Esophagus squamous epithelium (tissue), 5 donors: ENCODE data around the gene SLC7A14. TPM values are rescaled to one million over a fixed set of nuclear protein-coding genes. Genes with fewer than 3 reads are reported as not detected.
A peak's percentile ranks its signal among the peaks of the same experiment; 100 is the strongest.

Experiments used
- DNase-seq: peaks from one replicate; lab custom pipeline; 2025; lab: John Stamatoyannopoulos, UW
- H3K27ac ChIP-seq, 4 donors: fragments of 200-600 bp; sonication (generic); one replicate each; pipeline ENCODE4 v1.5.1; 2016 to 2019; ENCODE audit warnings: mild to moderate bottlenecking in 1 of 4
- H3K27me3 ChIP-seq, 4 donors: fragments of 200-600 bp; sonication (generic); 1 replicate in 3 of 4; 2 replicates in 1 of 4; pipeline versions ENCODE4 v1.5.1 to v1.6.0; 2017 to 2021; ENCODE audit warnings: antibody characterized with exemption in 1 of 4
- H3K36me3 ChIP-seq, 3 donors: fragments of 200-600 bp; sonication (generic); one replicate each; pipeline ENCODE4 v1.5.1; 2016 to 2019
- H3K4me1 ChIP-seq, 3 donors: fragments of 200-600 bp; sonication (generic); one replicate each; pipeline ENCODE4 v1.5.1; 2017 to 2019
- H3K4me3 ChIP-seq, 4 donors: fragments of 200-600 bp; sonication (generic); 1 replicate in 3 of 4; 2 replicates in 1 of 4; pipeline ENCODE4 v1.5.1; 2016 to 2019; ENCODE audit warnings: mild to moderate bottlenecking in 2 of 4, moderate library complexity in 1 of 4
- H3K9me3 ChIP-seq, 3 donors: fragments of 200-600 bp; sonication (generic); one replicate each; pipeline ENCODE4 v1.5.1; 2016 to 2019
- POLR2A ChIP-seq, 4 donors: fragments of 450-650 bp; IDR thresholded peaks; one replicate each; pipeline ENCODE4 v1.6.1; 2017; ENCODE audit warnings: antibody characterized with exemption in 4 of 4, mild to moderate bottlenecking in 4 of 4, moderate library complexity in 3 of 4
- WGBS, 2 donors: methylation state at CpG; one replicate each; pipeline ENCODE4 v1.1.5; 2018; 5-methylcytosine and 5-hydroxymethylcytosine counted together
- intact Hi-C: fragments of 100-400 bp; cut with DNase I; formaldehyde crosslinking; loops from one replicate; pipeline ENCODE4 v1.15.0; 2022
- total RNA-seq, 4 donors: library from RNA; depleted of rRNA; stranded (reverse); fragments of >200 nt; gene quantifications; one replicate each; pipeline ENCODE4 v1.1.0, GENCODE V29; 2016
- TF ChIP-seq, protein P1 (sequence below), 6 experiments: fragments of 450-650 bp in 4 of 6; fragments of 200-600 bp in 2 of 6; sonication (generic) in 2 of 6; IDR thresholded peaks; one replicate each; pipeline ENCODE4 v1.5.1; 2016 to 2019; ENCODE audit warnings: antibody characterized with exemption in 6 of 6, mild to moderate bottlenecking in 4 of 6, moderate library complexity in 4 of 6
- donor health status: DM: yes; HTN: yes; CAD: no.

SLC7A14 gene
- total RNA-seq, 4 donors from 2014 or later, result under 0.01 TPM; not detected in 3

DNA sequence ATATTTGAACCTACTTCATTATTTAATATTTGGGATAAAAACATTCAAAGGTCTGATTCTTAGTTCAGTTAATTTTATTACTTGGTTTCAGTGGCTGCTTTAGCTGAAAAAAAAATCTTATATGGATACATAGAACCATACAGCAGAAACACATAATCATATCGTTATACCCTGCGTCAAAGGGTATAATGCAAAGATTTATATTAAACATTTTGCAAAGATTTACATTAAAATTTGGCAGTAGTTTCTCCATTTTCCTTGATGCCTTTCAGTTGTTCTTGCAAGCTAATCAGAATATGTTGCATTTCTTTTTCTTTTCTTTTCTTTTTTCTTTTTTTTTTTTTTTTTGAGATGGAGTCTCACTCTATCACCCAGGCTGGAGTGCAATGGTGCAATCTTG, 135.8 kb downstream of the SLC7A14 start:
- H3K36me3 ChIP-seq, result no peaks in the 10 kb centered on the region
- no peaks in the 10 kb centered on the region for H3K9me3 ChIP-seq
- WGBS, 2 donors, result 78 to 82% methylated on average over 2 of the region's 2 CpGs
- no peaks in the 10 kb centered on the region for H3K27me3 ChIP-seq
- H3K4me3 ChIP-seq, result no peak overlapping the region
- TF ChIP-seq, protein P1, sequence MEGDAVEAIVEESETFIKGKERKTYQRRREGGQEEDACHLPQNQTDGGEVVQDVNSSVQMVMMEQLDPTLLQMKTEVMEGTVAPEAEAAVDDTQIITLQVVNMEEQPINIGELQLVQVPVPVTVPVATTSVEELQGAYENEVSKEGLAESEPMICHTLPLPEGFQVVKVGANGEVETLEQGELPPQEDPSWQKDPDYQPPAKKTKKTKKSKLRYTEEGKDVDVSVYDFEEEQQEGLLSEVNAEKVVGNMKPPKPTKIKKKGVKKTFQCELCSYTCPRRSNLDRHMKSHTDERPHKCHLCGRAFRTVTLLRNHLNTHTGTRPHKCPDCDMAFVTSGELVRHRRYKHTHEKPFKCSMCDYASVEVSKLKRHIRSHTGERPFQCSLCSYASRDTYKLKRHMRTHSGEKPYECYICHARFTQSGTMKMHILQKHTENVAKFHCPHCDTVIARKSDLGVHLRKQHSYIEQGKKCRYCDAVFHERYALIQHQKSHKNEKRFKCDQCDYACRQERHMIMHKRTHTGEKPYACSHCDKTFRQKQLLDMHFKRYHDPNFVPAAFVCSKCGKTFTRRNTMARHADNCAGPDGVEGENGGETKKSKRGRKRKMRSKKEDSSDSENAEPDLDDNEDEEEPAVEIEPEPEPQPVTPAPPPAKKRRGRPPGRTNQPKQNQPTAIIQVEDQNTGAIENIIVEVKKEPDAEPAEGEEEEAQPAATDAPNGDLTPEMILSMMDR (IDR thresholded peaks at IDR 0.05), result no peak
- H3K27ac ChIP-seq, result no peak overlapping the region
- intact Hi-C loops, result no loop called here
- no peaks in the 10 kb centered on the region for H3K4me1 ChIP-seq
- no peak for DNase-seq

DNA sequence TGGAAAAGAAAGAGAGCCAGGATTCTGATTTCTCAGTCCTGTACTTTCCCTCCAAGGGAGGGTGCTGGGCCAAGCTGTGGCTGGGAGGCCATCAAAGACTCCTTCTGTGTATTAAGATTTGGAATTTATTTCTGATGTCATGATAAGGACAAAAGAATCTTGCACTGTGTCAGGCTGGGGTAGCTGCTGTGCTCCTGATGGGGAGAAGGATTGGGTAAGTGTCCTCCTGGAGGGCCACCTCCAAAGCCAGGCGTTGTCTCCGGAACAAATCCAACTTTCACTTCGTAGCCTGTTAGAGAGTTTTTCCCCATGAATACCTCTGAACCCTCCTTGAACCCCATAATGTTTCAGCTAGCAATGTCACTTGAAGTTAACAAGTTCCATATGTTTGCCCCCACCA, 137.3 kb downstream of the SLC7A14 start:
- Histone ChIP-seq H3K27me3 (no peaks in the 10 kb centered on the region), H3K4me1 (no peaks in the 10 kb centered on the region), H3K27ac (peak overlapping the region in 1 of 4 donors; percentile 23), H3K9me3 (no peaks in the 10 kb centered on the region), H3K36me3 (no peaks in the 10 kb centered on the region), H3K4me3 (no peak overlapping the region)
- WGBS, 2 donors, result 78 to 87% methylated on average over 3 of the region's 3 CpGs
- TF ChIP-seq, protein P1 (IDR thresholded peaks at IDR 0.05), result no peak
- TF ChIP-seq POLR2A (IDR thresholded peaks at IDR 0.05), result no peak
- intact Hi-C loops, result no loop called here
- DNase-seq, result no peak

DNA sequence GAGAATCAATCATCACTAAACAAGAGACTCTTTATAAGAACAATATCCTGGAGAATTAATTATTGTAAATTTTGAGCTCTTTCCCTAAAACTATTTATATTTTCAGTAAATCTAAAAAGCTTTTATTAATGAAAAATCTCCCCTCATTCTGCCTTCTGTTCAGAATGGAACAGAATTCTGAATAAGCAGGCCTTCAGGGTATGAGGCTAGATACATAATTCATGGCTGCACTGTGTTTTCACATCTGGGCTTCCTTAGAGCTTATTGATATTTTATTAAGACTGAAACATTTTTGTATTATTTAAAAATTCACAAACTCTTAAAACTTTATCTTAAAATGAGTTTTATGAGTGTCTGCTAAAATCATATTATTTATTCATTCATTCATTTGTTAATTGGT, 142.4 kb downstream of the SLC7A14 start:
- no peaks in the 10 kb centered on the region for H3K36me3 ChIP-seq
- TF ChIP-seq POLR2A (IDR thresholded peaks at IDR 0.05), result no peak
- TF ChIP-seq, protein P1 (IDR thresholded peaks at IDR 0.05), result no peak
- intact Hi-C loops, result no loop called here
- no peak for DNase-seq
- H3K27ac ChIP-seq, result no peak overlapping the region
- H3K27me3 ChIP-seq, result peaks cover 0 to 27% (median 0%) of the 10 kb centered on the region in 4 donors
- H3K4me3 ChIP-seq, result no peak overlapping the region
- H3K9me3 ChIP-seq, result no peaks in the 10 kb centered on the region
- no peaks in the 10 kb centered on the region for H3K4me1 ChIP-seq

DNA sequence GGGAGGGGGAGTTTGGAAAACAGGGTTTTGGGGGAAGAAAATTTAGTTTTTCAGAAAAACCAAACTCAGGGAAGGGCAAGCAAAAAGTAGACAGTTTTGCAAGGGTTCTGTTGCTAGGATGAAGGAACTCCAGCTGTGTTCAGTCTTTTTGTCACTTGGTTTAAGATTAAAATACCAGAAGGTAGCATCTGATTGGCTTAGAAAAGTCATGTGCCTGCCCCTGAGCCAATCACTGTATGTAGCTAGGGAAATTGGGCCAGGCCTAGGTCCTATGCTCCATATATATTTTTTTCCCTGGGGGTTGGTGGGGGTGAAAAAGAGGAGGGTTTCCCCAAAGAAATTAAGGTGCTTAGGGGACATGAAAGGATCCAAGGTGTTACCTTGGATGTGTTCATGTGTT, 142.9 kb downstream of the SLC7A14 start:
- H3K4me3 ChIP-seq, result no peak overlapping the region
- TF ChIP-seq, protein P1 (IDR thresholded peaks at IDR 0.05), result no peak
- TF ChIP-seq POLR2A (IDR thresholded peaks at IDR 0.05), result no peak
- intact Hi-C loops, result no loop called here

DNA sequence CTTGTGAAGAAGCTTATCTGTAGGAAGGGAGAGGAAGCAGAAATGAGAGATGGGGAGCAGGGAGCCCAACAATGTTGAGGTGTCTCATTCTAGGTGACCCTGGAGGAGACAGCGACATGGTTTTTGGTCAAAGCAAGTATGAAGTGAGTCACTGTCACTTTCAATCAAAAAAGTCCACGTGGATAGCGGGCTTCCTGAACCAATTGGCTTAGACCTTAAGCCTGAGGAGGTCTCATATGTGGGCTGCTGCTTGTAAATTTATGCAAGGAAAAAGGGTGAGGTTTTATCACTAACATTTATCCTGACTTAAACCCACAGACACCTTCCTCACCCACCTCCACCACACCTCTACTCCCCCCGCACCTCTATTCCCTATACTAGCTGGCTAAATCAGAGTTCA, 144.5 kb downstream of the SLC7A14 start:
- intact Hi-C loops, result no loop called here
- no peaks in the 10 kb centered on the region for H3K36me3 ChIP-seq
- H3K9me3 ChIP-seq, result no peaks in the 10 kb centered on the region
- H3K27me3 ChIP-seq, result peaks cover 0 to 27% (median 0%) of the 10 kb centered on the region in 4 donors
- no peaks in the 10 kb centered on the region for H3K4me1 ChIP-seq
- no peak overlapping the region for H3K4me3 ChIP-seq
- 86% methylated on average over 4 of the region's 4 CpGs for WGBS, 2 donors
- DNase-seq, result no peak
- no peak overlapping the region for H3K27ac ChIP-seq
- TF ChIP-seq POLR2A (IDR thresholded peaks at IDR 0.05), result no peak
- TF ChIP-seq, protein P1 (IDR thresholded peaks at IDR 0.05), result no peak

More for the DNA sequence above, 142.9 kb downstream of the SLC7A14 start:
- Histone ChIP-seq H3K36me3 (no peaks in the 10 kb centered on the region), H3K4me1 (no peaks in the 10 kb centered on the region), H3K27ac (no peak overlapping the region), H3K27me3 (peaks cover 0 to 27% (median 0%) of the 10 kb centered on the region in 4 donors), H3K9me3 (no peaks in the 10 kb centered on the region)
- no peak for DNase-seq
